GM23338 (cell line): ENCODE data around the gene PSMB8. TPM values are rescaled to one million over a fixed set of nuclear protein-coding genes. Genes with fewer than 3 reads are reported as not detected.

Experiments
- ATAC-seq: fragments of 200-7000 bp; cut with Tn5 transposase; 3 replicates; pipeline ENCODE4 v1.9.1; 2020
- DNase-seq: peaks from one replicate; pipeline ENCODE4 v3.0.0-alpha.2; 2015; ENCODE audit warnings: low spot score
- H2AFZ ChIP-seq: fragments of 200-600 bp; sonication (generic); 2 replicates; pipeline ENCODE4 v1.8.0; 2016; ENCODE audit warnings: antibody characterized with exemption, mild to moderate bottlenecking, moderate library complexity
- H3F3A ChIP-seq: fragments of 200-600 bp; sonication (generic); replicated peaks from 2 replicates; pipeline ENCODE4 v1.8.0; 2017; ENCODE audit warnings: antibody characterized with exemption, mixed run types, low read depth
- H3K27ac ChIP-seq: fragments of 200-600 bp; sonication (generic); 2 replicates; pipeline ENCODE4 v1.6.1; 2016; ENCODE audit warnings: low read depth
- H3K27me3 ChIP-seq: fragments of 200-600 bp; sonication (generic); 2 replicates; pipeline ENCODE4 v1.8.0; 2016; ENCODE audit warnings: mild to moderate bottlenecking, mixed run types, moderate library complexity; ENCODE audit not compliant: insufficient read depth
- H3K36me3 ChIP-seq: fragments of 200-600 bp; sonication (generic); 2 replicates; pipeline ENCODE4 v1.8.0; 2016; ENCODE audit warnings: mild to moderate bottlenecking; ENCODE audit not compliant: insufficient read depth
- H3K4me1 ChIP-seq: fragments of 200-600 bp; sonication (generic); 2 replicates; pipeline ENCODE4 v1.8.0; 2016; ENCODE audit warnings: mild to moderate bottlenecking, moderate library complexity; ENCODE audit not compliant: insufficient read depth
- H3K4me2 ChIP-seq: fragments of 200-600 bp; sonication (generic); 2 replicates; pipeline ENCODE4 v1.7.1; 2017; ENCODE audit warnings: mixed run types
- H3K4me3 ChIP-seq: fragments of 200-600 bp; sonication (generic); 2 replicates; pipeline ENCODE4 v1.6.1; 2016; ENCODE audit warnings: mixed run types
- H3K79me2 ChIP-seq: fragments of 200-600 bp; sonication (generic); replicated peaks from 2 replicates; pipeline ENCODE4 v1.8.0; 2017; ENCODE audit warnings: mild to moderate bottlenecking; ENCODE audit not compliant: insufficient read depth
- H3K9me2 ChIP-seq: fragments of 200-600 bp; sonication (generic); 2 replicates; pipeline ENCODE4 v1.8.0; 2017; ENCODE audit not compliant: insufficient read depth
- H4K20me1 ChIP-seq: fragments of 200-600 bp; sonication (generic); replicated peaks from 2 replicates; pipeline ENCODE4 v1.8.0; 2017; ENCODE audit warnings: mild to moderate bottlenecking; ENCODE audit not compliant: insufficient read depth
- H3K27ac Mint-ChIP-seq: 2 replicates; pipeline ENCODE4 v1.8.0; 2020; ENCODE audit warnings: inconsistent platforms, mild to moderate bottlenecking, moderate library complexity, mixed read lengths
- H3K27me3 Mint-ChIP-seq: 3 replicates; pipeline ENCODE4 v1.8.0; 2022; ENCODE audit warnings: low read depth, mild to moderate bottlenecking, moderate library complexity, mixed read lengths, inconsistent platforms; ENCODE audit not compliant: insufficient read depth, poor library complexity
- H3K36me3 Mint-ChIP-seq: 3 replicates; pipeline ENCODE4 v1.8.0; 2021; ENCODE audit warnings: low read depth, mild to moderate bottlenecking, inconsistent platforms, moderate library complexity, mixed read lengths
- H3K4me1 Mint-ChIP-seq: 3 replicates; pipeline ENCODE4 v1.8.0; 2020; ENCODE audit warnings: mild to moderate bottlenecking, inconsistent platforms, mixed read lengths
- H3K4me3 Mint-ChIP-seq: 3 replicates; pipeline ENCODE4 v1.8.0; 2021; ENCODE audit warnings: moderate library complexity, mild to moderate bottlenecking, inconsistent platforms, mixed read lengths
- H3K9me3 Mint-ChIP-seq: 3 replicates; pipeline ENCODE4 v1.8.0; 2020; ENCODE audit warnings: moderate library complexity, mild to moderate bottlenecking, inconsistent platforms, mixed read lengths
- NANOG ChIP-seq: IDR thresholded peaks from 2 replicates; pipeline ENCODE4 v1.6.1; 2016; ENCODE audit warnings: antibody characterized with exemption, borderline replicate concordance
- POLR2AphosphoS5 ChIP-seq: IDR thresholded peaks from 2 replicates; pipeline ENCODE4 v1.6.1; 2016; ENCODE audit warnings: antibody characterized with exemption, low read depth
- ZNF331 ChIP-seq: fragments of 250-450 bp; sonication (Bioruptor Pico); IDR thresholded peaks from 2 replicates; pipeline ENCODE4 v1.5.0; 2020; ENCODE audit warnings: low read depth, mild to moderate bottlenecking, moderate library complexity
- polyA plus RNA-seq: library from polyadenylated mRNA; unstranded; fragments of >200 nt; fragmentation: Nextera tagmentation; extraction: Ambion mirVana; gene quantifications from 2 replicates; pipeline ENCODE4 v1.2.1, GENCODE V29; 2016
- total RNA-seq: library from RNA; depleted of rRNA; stranded (reverse); fragments of >200 nt; shearing (Covaris generic); gene quantifications from 2 replicates; pipeline ENCODE4 v1.2.3, GENCODE V29; 2014; rRNA removed

Gene PSMB8
- total and polyA plus RNA-seq, 2 experiments from 2014 or later, result 16.5 to 27.6 TPM

- no peaks in the 10 kb centered on the region for H3K27me3 ChIP-seq
- TF ChIP-seq POLR2AphosphoS5 (no peak), ZNF331 (CRISPR knock-in tag) (no peak), NANOG (no peak)
- H3K9me2 ChIP-seq, result no peaks in the 10 kb centered on the region
- Mint-ChIP-seq H3K36me3 (no peaks in the 10 kb centered on the region; the same call in 2 of the 3 replicates), H3K4me3 (no peak overlapping the region), H3K27ac (no peak overlapping the region), H3K4me1 (peaks cover 14% of the 10 kb centered on the region; the same call in 2 of the 3 replicates), H3K27me3 (peaks cover 5% of the 10 kb centered on the region), H3K9me3 (no peaks in the 10 kb centered on the region)
- H3K27ac ChIP-seq, result no peak overlapping the region
- H2AFZ ChIP-seq, result no peak overlapping the region
- 0 out of 2 replicates have a peak, but pooled peaks cover 4% of the 10 kb centered on the region for H3K4me1 ChIP-seq
- H4K20me1 ChIP-seq, result no peaks in the 10 kb centered on the region
- peak; percentile 8 for DNase-seq
- no peak overlapping the region for H3K4me2 ChIP-seq
- H3K4me3 ChIP-seq, result no peak overlapping the region
- no peak for ATAC-seq
- H3K36me3 ChIP-seq, result no peaks in the 10 kb centered on the region
- no peaks in the 10 kb centered on the region for H3F3A ChIP-seq
- no peaks in the 10 kb centered on the region for H3K79me2 ChIP-seq
Measured at GRCh38 chr6:32792901-32793435, 50.9 kb downstream of the PSMB8 start.

Other genes starting within 250 kb of the PSMB8 start
- gene HLA-DQA1, start 206.6 kb downstream of the PSMB8 start, total RNA-seq, result not detected in 2 replicates
- gene HLA-DQA1, start 206.6 kb downstream of the PSMB8 start, polyA plus RNA-seq, result 0.42 and 0.49 TPM in 2 replicates
- 4.6 and 5.7 TPM in 2 replicates for gene HLA-DQB1, start 177.4 kb downstream of the PSMB8 start, total RNA-seq
- 6.5 and 17.3 TPM in 2 replicates for gene HLA-DQB1, start 177.4 kb downstream of the PSMB8 start, polyA plus RNA-seq
- not detected in 2 replicates for gene HLA-DQA2, start 102.7 kb downstream of the PSMB8 start, total RNA-seq
- not detected in 2 replicates for gene HLA-DQA2, start 102.7 kb downstream of the PSMB8 start, polyA plus RNA-seq
- not detected in 2 replicates for gene HLA-DQB2, start 80.5 kb downstream of the PSMB8 start, total RNA-seq
- gene HLA-DQB2, start 80.5 kb downstream of the PSMB8 start, polyA plus RNA-seq, result 0.37 TPM in 1 of 2 replicates, not detected in the other
- gene HLA-DOB, start 27.0 kb downstream of the PSMB8 start, total RNA-seq, result 0.23 TPM in 1 of 2 replicates, not detected in the other
- gene HLA-DOB, start 27.0 kb downstream of the PSMB8 start, polyA plus RNA-seq, result not detected in 2 replicates
- gene TAP2, start 5.3 kb downstream of the PSMB8 start, total RNA-seq, result 9.5 and 102 TPM in 2 replicates
- 3.4 and 4.9 TPM in 2 replicates for gene TAP2, start 5.3 kb downstream of the PSMB8 start, polyA plus RNA-seq
- gene TAP1, start 9.7 kb upstream of the PSMB8 start, total RNA-seq, result 16.5 and 22.0 TPM in 2 replicates
- 13.8 and 14.2 TPM in 2 replicates for gene TAP1, start 9.7 kb upstream of the PSMB8 start, polyA plus RNA-seq
- gene PSMB9, start 10.1 kb upstream of the PSMB8 start, total RNA-seq, result 2.8 TPM in 1 of 2 replicates, not detected in the other
- 5.5 and 6.2 TPM in 2 replicates for gene PSMB9, start 10.1 kb upstream of the PSMB8 start, polyA plus RNA-seq
- 1.3 and 1.6 TPM in 2 replicates for gene HLA-DMB, start 97.0 kb upstream of the PSMB8 start, total RNA-seq
- gene HLA-DMB, start 97.0 kb upstream of the PSMB8 start, polyA plus RNA-seq, result 0.70 and 1.4 TPM in 2 replicates
- 3.5 and 5.2 TPM in 2 replicates for gene HLA-DMA, start 109.0 kb upstream of the PSMB8 start, total RNA-seq
- gene HLA-DMA, start 109.0 kb upstream of the PSMB8 start, polyA plus RNA-seq, result 6.2 and 8.1 TPM in 2 replicates
- gene BRD2, start 124.5 kb upstream of the PSMB8 start, total RNA-seq, result 169 and 182 TPM in 2 replicates
- gene BRD2, start 124.5 kb upstream of the PSMB8 start, polyA plus RNA-seq, result 81.9 and 84.9 TPM in 2 replicates
- gene HLA-DOA, start 165.5 kb upstream of the PSMB8 start, total RNA-seq, result 30.5 and 34.2 TPM in 2 replicates
- gene HLA-DOA, start 165.5 kb upstream of the PSMB8 start, polyA plus RNA-seq, result 4.8 TPM in 2 replicates
- gene HLA-DPA1, start 229.6 kb upstream of the PSMB8 start, total RNA-seq, result 6.6 and 6.9 TPM in 2 replicates
- gene HLA-DPA1, start 229.6 kb upstream of the PSMB8 start, polyA plus RNA-seq, result 3.9 and 4.1 TPM in 2 replicates
- 32.1 and 37.6 TPM in 2 replicates for gene HLA-DPB1, start 231.9 kb upstream of the PSMB8 start, total RNA-seq
- 19.8 and 22.0 TPM in 2 replicates for gene HLA-DPB1, start 231.9 kb upstream of the PSMB8 start, polyA plus RNA-seq